Activated CD8-positive, alpha-beta memory T cell treated with anti-CD3 and anti-CD28 coated beads, Interleukin-2, amount 10 ng/mL, durations not matched to agents 7 days and 5 days (primary cell): Measurements from ENCODE around the gene ADARB1. TPM values are rescaled to one million over a fixed set of nuclear protein-coding genes. Genes with fewer than 3 reads are reported as not detected.
"Not testable (repeated sequence)": the region's sequence is repeated elsewhere in the genome, so short reads cannot be mapped to it uniquely, and the experiment has no call there.

Experiments used
- ATAC-seq: fragments of 150-1000 bp; cut with Tn5 transposase; one replicate; pipeline ENCODE4 v1.10.0; 2021; ENCODE audit warnings: moderate library complexity
- CTCF ChIA-PET: fragments of 350-600 bp; sonication (Branson Sonifier 250); formaldehyde crosslinking; loops from one replicate; lab custom pipeline; 2021; ENCODE audit warnings: antibody characterized with exemption; lab: Charles Lee
- DNase-seq: peaks from one replicate; pipeline ENCODE4 v3.0.0-alpha.2; 2020
- H3K27ac Mint-ChIP-seq: one replicate; pipeline ENCODE4 v1.8.0; 2021; ENCODE audit warnings: mild to moderate bottlenecking, mixed read lengths
- H3K27me3 Mint-ChIP-seq: one replicate; pipeline ENCODE4 v1.8.0; 2021; ENCODE audit warnings: mixed read lengths
- H3K36me3 Mint-ChIP-seq: one replicate; pipeline ENCODE4 v1.8.0; 2021; ENCODE audit warnings: mild to moderate bottlenecking, mixed read lengths
- H3K4me1 Mint-ChIP-seq: one replicate; pipeline ENCODE4 v1.8.0; 2021; ENCODE audit warnings: mixed read lengths
- H3K4me3 Mint-ChIP-seq: one replicate; pipeline ENCODE4 v1.8.0; 2021; ENCODE audit warnings: mild to moderate bottlenecking, moderate library complexity, mixed read lengths
- H3K9me3 Mint-ChIP-seq: one replicate; pipeline ENCODE4 v1.8.0; 2022; ENCODE audit warnings: low read depth, mixed read lengths
- total RNA-seq, 2 experiments: library from RNA; stranded (reverse); gene quantifications; one replicate each; pipeline ENCODE4 v1.2.3, GENCODE V29; 2021

The ADARB1 gene
- total RNA-seq, 2 experiments from 2014 or later = 29.4 to 38.3 TPM

DNA sequence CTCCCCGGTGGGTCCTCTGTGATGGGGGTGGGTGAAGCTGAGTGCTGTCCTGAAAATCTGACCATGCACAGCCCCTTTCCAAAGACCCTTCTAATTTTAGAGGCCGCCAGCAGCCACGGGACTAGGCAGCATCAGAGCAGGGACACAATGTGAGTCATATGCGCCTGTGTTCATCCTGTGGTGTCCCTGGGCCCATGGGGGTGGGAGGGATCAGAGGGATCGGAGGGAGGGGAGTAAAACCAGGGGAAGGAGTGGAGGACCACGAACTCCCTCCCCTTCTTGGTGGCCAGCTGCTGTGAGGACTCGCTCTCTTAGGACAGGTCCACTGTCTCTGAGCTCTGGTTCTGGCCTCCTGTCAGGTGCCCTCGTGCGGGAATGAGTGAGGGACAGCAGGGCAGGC lies 61.5 kb downstream of the ADARB1 start:
- H3K27ac Mint-ChIP-seq = no peak overlapping the region
- H3K27me3 Mint-ChIP-seq = no peaks in the 10 kb centered on the region
- DNase-seq (no peak), ATAC-seq (no peak)
- peaks cover 7% of the 10 kb centered on the region for H3K4me1 Mint-ChIP-seq
- CTCF ChIA-PET = interaction anchor here (1.1 to 7.4 kb wide), 13 partner anchors 8 to 335 kb away, joined by 3 to 275 read pairs (median 7); partner anchors contain the start of genes ADARB1 and SLX9
- H3K9me3 Mint-ChIP-seq = no peaks in the 10 kb centered on the region
- H3K4me3 Mint-ChIP-seq = no peak overlapping the region
- no peaks in the 10 kb centered on the region for H3K36me3 Mint-ChIP-seq

DNA sequence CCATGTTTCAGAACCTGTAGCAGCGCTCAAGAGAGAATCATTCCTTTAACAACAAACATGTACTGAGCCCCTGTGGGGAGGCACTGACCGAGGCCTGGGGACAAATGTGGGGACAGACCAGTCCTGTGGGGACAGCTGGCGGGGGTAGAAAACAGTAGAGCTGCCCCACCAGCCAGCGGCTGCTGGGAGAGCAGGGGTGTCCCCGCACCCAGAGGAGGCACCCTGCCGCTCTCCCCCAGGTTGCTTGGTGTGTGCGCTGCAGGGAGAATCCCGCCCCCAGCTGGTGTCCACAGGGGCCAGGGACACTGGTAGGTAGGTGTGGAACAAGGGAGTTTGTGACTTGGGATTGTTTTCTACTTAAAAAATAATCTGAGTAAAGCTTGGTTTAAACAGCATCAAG lies 62.1 kb downstream of the ADARB1 start:
- DNase-seq = no peak
- H3K4me1 Mint-ChIP-seq = peaks cover 7% of the 10 kb centered on the region
- H3K4me3 Mint-ChIP-seq = no peak overlapping the region
- H3K27ac Mint-ChIP-seq = no peak overlapping the region
- no peaks in the 10 kb centered on the region for H3K9me3 Mint-ChIP-seq
- no peak for ATAC-seq
- CTCF ChIA-PET = interaction anchor here (0.8 to 7.4 kb wide), 37 partner anchors 8 to 337 kb away, joined by 3 to 275 read pairs (median 7); partner anchors contain the start of genes ADARB1, POFUT2 and SLX9
- no peaks in the 10 kb centered on the region for H3K27me3 Mint-ChIP-seq
- H3K36me3 Mint-ChIP-seq = no peaks in the 10 kb centered on the region

DNA sequence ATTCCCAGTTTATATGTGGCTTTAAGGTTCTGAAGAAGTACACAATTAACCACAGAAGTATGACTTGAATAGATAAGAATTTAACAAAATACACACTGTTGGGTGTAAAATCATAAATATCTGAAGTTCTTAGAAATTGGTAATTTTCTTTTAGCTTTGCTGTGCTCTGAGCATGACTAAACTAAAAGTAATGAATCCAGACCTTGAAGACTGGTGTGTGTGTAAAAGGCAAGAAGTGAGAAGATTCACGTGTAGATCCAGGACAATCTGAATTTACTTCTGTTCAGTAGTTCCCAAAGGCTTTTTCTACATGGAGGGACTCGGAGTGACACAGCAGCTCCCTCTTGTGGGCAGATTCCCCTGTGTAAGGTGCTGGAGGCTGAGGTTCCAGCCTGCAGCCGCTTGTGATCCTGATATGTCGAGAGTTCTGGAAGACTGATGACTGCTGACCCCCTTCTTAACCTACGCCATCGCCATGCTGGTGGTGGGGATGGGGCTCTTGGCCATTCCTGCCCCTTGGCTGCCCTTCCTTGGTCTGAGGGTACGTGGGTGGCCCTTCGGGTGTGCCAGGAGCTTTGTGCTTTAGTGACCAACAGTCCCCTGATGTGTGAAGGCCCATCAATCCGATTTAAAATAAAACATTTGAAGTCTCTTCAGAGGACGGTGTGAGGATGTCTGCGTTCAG lies 62.7 kb downstream of the ADARB1 start:
- Mint-ChIP-seq H3K4me3 (no peak overlapping the region), H3K36me3 (no peaks in the 10 kb centered on the region)

DNA sequence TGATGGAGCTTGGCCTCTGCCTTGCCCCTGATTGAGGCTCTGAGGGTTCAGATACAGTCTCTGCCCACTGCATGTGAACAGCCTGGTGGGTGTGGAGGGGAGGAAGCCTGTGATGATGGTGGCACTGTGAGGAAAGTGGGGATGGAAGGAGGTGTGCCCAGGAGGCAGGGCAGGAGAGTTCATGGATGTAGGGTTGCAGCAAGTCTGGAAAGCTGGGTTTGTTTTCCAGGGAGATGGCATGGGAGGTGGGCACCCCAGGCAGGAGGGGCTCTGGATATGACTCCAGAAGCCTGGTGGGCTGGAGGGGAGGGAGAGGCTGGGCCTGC lies 63.2 kb downstream of the ADARB1 start:
- DNase-seq = no peak
- ATAC-seq = no peak
- no peaks in the 10 kb centered on the region for H3K36me3 Mint-ChIP-seq
- no peak overlapping the region for H3K27ac Mint-ChIP-seq
- peaks cover 7% of the 10 kb centered on the region for H3K4me1 Mint-ChIP-seq
- no peaks in the 10 kb centered on the region for H3K27me3 Mint-ChIP-seq
- no peak overlapping the region for H3K4me3 Mint-ChIP-seq
- H3K9me3 Mint-ChIP-seq = no peaks in the 10 kb centered on the region
- CTCF ChIA-PET = interaction anchor here (0.8 to 7.4 kb wide), 56 partner anchors 9 to 682 kb away, joined by 3 to 275 read pairs (median 6); partner anchors contain the start of genes ADARB1, POFUT2, PTTG1IP and SLX9

More for the DNA sequence above, 62.7 kb downstream of the ADARB1 start:
- H3K4me1 Mint-ChIP-seq = peaks cover 7% of the 10 kb centered on the region
- no peaks in the 10 kb centered on the region for H3K9me3 Mint-ChIP-seq
- H3K27me3 Mint-ChIP-seq = no peaks in the 10 kb centered on the region
- H3K27ac Mint-ChIP-seq = no peak overlapping the region
- peak; percentile 79 for DNase-seq
- CTCF ChIA-PET = interaction anchor here (0.8 to 7.4 kb wide), 55 partner anchors 9 to 682 kb away, joined by 3 to 275 read pairs (median 6); partner anchors contain the start of genes ADARB1, POFUT2, PTTG1IP and SLX9
- ATAC-seq = peak; percentile 51

DNA sequence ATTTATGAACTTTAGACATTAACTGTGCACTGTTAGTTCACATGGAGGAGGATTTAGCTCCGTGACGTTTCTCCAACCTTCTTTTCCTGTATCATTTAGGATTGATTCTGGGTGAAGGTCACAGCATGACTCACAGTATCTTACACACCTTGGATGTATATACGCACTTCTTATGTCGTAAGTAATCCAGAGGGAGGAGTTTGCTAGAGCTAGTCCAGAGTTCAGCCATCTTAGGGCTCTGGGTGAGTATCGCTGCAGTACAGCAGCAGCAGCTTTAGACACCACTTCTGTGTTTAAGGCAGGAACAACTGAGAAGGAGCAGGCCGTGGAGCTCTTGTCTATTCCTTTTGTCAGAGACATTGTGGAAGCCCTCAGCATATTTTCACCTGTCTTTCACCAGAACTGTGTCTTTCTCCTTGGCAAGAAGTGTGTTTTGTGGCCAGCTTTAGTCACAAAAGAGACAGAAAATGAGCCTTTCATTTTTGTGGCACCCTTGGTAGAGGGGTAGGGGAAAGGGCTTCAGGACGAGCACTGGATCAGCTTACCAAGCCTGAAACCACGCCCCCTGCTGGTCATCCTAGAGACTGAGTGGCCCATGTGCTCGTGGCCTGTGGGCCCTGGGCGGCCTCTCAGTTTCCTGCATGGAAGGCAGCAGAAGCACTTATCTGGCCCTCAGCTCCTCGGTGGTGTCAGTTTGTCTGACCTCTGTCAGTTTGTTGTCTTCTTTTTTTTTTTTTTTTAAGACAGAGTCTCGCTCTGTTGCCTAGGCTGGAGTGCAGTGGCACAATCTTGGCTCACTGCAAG lies 64.0 kb downstream of the ADARB1 start:
- DNase-seq = peak; percentile 79
- peaks cover 7% of the 10 kb centered on the region for H3K4me1 Mint-ChIP-seq
- ATAC-seq = peak; percentile 41
- H3K4me3 Mint-ChIP-seq = no peak overlapping the region
- no peaks in the 10 kb centered on the region for H3K9me3 Mint-ChIP-seq
- CTCF ChIA-PET = interaction anchor here (0.7 to 7.4 kb wide), 68 partner anchors 9 to 681 kb away, joined by 3 to 275 read pairs (median 5); partner anchors contain the start of genes ADARB1, POFUT2, PTTG1IP and SLX9
- peak overlapping the region; percentile 34 for H3K27ac Mint-ChIP-seq
- no peaks in the 10 kb centered on the region for H3K27me3 Mint-ChIP-seq
- no peaks in the 10 kb centered on the region for H3K36me3 Mint-ChIP-seq

DNA sequence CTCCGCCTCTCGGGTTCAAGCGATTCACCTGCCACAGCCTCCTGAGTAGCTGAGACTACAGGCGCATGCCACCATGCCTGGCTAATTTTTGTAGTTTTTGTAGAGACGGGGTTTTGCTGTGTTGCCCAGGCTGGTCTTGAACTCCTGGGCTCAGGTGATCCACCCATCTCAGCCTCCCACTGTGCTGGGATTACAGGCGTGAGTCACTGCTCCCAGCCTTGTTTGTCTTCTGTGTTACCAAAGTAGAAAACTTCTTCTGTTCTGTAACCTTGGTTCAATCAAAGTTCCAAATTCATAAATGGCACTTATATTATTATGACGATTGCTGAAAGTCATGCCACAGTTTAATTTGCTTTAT lies 64.6 kb downstream of the ADARB1 start:
- not testable (repeated sequence) for H3K4me1 Mint-ChIP-seq, H3K27me3 Mint-ChIP-seq, H3K4me3 Mint-ChIP-seq, H3K9me3 Mint-ChIP-seq, H3K36me3 Mint-ChIP-seq, ATAC-seq, H3K27ac Mint-ChIP-seq, DNase-seq
- CTCF ChIA-PET = interaction anchor here (0.7 to 7.4 kb wide), 46 partner anchors 11 to 678 kb away, joined by 3 to 275 read pairs (median 8); partner anchors contain the start of genes ADARB1, PTTG1IP and SLX9

DNA sequence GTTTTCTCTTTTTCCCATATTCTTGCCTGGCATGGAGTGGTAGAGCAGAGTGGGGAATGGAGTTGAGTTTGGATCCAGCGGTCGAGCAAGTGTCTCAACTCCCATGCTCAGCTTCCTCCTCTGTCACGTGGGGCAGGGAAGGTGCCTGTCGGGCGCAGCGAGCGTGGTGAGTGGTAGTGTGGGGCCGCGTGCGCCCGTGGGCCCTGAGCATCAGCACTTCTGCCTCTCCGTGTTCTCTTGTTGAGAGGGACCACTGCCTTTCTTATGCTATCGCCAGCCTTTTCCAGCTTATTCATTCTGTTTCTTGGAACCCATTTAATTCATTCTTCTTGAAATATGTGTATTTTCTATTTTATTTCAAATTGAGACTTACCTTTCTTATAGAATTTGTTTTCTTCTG lies 65.1 kb downstream of the ADARB1 start:
- H3K27me3 Mint-ChIP-seq = no peaks in the 10 kb centered on the region
- CTCF ChIA-PET = interaction anchor here (0.7 to 7.4 kb wide), 33 partner anchors 11 to 338 kb away, joined by 3 to 275 read pairs (median 9); partner anchors contain the start of genes POFUT2, PTTG1IP and SLX9
- H3K9me3 Mint-ChIP-seq = no peaks in the 10 kb centered on the region
- DNase-seq = no peak
- no peaks in the 10 kb centered on the region for H3K36me3 Mint-ChIP-seq
- ATAC-seq = no peak
- no peak overlapping the region for H3K4me3 Mint-ChIP-seq
- peaks cover 7% of the 10 kb centered on the region for H3K4me1 Mint-ChIP-seq
- H3K27ac Mint-ChIP-seq = no peak overlapping the region

DNA sequence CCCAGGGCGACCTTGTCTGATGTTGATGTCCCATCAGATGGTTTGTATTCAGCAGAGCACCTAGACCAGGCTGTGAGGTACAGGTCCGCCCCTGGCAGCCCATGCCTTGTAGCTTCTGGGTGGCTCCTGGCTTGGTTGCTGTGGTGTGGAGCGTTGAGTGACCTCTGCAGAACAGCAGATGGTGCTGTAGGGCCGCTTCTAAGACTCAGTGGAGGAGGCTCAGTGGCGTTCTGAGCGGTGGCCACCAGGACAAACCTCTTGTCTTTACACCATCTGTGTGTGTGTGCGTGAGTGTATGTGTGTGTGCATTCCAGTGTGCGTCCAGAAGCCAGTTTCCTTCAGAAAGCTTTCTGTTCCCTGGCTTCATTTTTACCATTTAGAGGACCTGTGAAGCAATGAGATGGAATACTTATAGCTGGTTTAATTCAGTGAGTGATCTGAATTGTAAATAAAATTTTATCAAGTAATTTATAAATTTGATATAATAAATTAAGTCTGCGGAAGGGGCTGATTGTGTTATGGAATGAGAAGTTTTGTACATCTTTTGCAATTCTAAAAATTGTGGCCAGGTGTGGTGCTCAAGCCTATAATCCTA lies 66.1 kb downstream of the ADARB1 start:
- peaks cover 7% of the 10 kb centered on the region for H3K4me1 Mint-ChIP-seq
- no peaks in the 10 kb centered on the region for H3K9me3 Mint-ChIP-seq
- CTCF ChIA-PET = interaction anchor here (0.5 to 7.4 kb wide), 34 partner anchors 8 to 682 kb away, joined by 3 to 275 read pairs (median 5); partner anchors contain the start of genes POFUT2 and SLX9
- H3K27me3 Mint-ChIP-seq = no peaks in the 10 kb centered on the region
- DNase-seq (peak; percentile 88), ATAC-seq (peak; percentile 96)
- no peaks in the 10 kb centered on the region for H3K36me3 Mint-ChIP-seq
- H3K27ac Mint-ChIP-seq = no peak overlapping the region
- no peak overlapping the region for H3K4me3 Mint-ChIP-seq

DNA sequence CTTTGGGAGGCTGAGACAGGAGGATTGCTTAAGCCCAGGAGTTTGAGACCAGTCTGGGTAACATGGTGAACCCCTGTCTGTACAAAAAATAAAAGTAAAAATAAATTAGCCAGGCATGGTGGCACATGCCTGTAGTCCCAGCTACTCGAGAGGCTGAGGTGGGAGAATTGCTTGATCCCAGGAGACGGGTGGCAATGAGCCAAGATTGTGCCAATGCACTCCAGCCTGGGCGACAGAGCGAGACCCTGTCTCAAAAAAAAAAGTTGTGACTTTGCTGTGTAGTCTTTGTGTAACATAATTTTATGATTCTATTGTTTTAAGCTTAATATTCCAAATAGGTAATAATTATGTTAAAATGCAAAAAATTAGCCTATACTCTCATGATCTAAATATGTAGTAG lies 66.6 kb downstream of the ADARB1 start:
- CTCF ChIA-PET = interaction anchor here (0.7 to 7.4 kb wide), 28 partner anchors 8 to 681 kb away, joined by 3 to 275 read pairs (median 6); partner anchors contain the start of genes POFUT2 and SLX9
- not testable (repeated sequence) for H3K27ac Mint-ChIP-seq, H3K36me3 Mint-ChIP-seq, H3K9me3 Mint-ChIP-seq, ATAC-seq, H3K4me1 Mint-ChIP-seq, H3K4me3 Mint-ChIP-seq, H3K27me3 Mint-ChIP-seq, DNase-seq

DNA sequence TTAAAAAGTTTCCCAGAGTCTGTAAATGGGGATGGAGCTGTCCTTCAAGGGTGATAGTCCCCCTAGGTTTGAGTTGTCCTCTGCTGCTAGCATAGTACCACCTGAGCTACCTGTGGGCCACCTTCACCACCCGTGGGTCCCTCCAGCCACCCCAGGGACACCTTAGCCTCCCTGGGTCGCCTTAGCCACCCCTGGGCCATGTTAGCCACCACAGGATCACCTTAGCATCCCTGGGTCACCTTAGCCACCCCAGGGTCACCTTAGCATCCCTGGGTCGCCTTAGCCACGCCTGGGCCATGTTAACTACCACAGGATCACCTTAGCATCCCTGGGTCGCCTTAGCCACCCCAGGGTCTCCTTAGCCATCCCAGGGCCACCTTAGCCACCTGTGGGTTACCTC lies 67.1 kb downstream of the ADARB1 start:
- H3K27ac Mint-ChIP-seq = no peak overlapping the region
- H3K36me3 Mint-ChIP-seq = no peaks in the 10 kb centered on the region
- no peak for ATAC-seq

DNA sequence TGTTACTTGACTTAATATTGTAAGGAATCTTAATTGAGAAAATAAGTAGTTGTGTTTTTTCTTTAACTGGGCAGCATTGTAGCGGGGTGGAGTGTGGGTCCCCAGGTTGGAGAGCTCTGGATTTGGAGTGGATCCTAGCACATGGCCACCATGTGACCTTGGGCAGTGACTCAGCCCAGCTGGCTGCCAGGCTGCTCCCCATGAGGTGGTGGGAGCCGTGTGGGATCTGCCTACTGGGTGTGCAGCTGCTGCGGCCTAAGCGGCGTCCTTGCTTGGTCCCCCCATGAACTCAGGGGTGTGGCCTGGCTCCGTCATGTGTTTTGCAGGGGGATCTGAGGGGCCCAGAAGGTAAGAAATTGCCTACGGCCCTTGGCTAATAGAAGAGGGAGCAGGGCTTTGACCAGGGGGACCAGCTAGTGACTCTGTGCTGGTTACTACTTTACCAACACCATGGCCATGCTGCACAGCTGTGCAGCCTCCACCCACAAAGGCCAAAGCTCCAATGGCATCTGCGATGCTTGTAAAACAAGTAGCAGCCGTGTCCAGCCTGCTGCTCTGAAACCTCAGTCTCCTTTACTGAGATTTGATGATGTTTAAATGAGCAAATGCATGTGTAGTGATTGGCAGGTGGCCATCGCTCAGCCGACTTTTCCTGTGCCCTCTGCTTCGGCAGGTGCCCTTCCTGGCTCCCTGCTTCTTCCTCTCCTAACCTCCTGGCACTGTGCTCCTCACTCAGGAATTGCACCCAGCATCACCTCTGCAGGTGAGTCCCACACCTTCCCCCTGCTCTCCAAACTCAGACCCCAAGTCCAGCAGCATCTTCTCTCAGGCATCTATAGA lies 68.3 kb downstream of the ADARB1 start:
- peaks cover 9% of the 10 kb centered on the region for H3K4me1 Mint-ChIP-seq
- H3K27ac Mint-ChIP-seq = no peak overlapping the region
- H3K36me3 Mint-ChIP-seq = no peaks in the 10 kb centered on the region
- H3K27me3 Mint-ChIP-seq = no peaks in the 10 kb centered on the region
- H3K9me3 Mint-ChIP-seq = no peaks in the 10 kb centered on the region
- H3K4me3 Mint-ChIP-seq = no peak overlapping the region
- CTCF ChIA-PET = interaction anchor here (1.0 to 7.4 kb wide), 8 partner anchors 10 to 194 kb away, joined by 3 to 275 read pairs (median 28); partner anchors contain the start of genes POFUT2 and SLX9
- ATAC-seq = no peak
- DNase-seq = no peak

More for the DNA sequence above, 67.1 kb downstream of the ADARB1 start:
- DNase-seq = no peak
- Mint-ChIP-seq H3K4me1 (peaks cover 9% of the 10 kb centered on the region), H3K4me3 (no peak overlapping the region), H3K27me3 (no peaks in the 10 kb centered on the region), H3K9me3 (no peaks in the 10 kb centered on the region)
- CTCF ChIA-PET = interaction anchor here (1.0 to 7.4 kb wide), 18 partner anchors 7 to 680 kb away, joined by 3 to 275 read pairs (median 11); partner anchors contain the start of genes POFUT2 and SLX9

DNA sequence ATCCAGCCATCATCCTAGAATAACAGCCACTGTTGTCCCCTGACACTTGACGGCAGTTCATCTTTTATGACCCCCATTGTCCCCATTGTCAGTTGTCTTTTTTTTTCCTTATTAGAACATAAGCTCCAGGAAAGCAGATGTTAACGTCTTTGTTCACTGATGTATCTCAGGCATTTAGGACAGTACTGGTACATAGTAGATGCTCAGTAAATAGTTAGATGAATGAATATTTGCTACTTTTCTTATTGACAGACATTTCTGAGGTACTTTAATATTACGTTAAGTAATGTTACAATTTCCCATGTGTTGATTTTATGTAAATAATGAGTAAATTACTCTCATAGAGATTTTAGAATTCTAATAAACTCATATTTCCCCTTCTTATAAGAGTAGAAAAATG lies 69.5 kb downstream of the ADARB1 start:
- no peak overlapping the region for H3K27ac Mint-ChIP-seq
- CTCF ChIA-PET = interaction anchor here (1.1 kb wide), 1 partner anchor 9 kb away, joined by 3 read pairs; no protein-coding TSS in a partner anchor

More for the DNA sequence above, 69.5 kb downstream of the ADARB1 start:
- DNase-seq = no peak
- no peaks in the 10 kb centered on the region for H3K27me3 Mint-ChIP-seq
- no peaks in the 10 kb centered on the region for H3K9me3 Mint-ChIP-seq
- ATAC-seq = no peak
- no peak overlapping the region for H3K4me3 Mint-ChIP-seq
- no peaks in the 10 kb centered on the region for H3K36me3 Mint-ChIP-seq
- peaks cover 6% of the 10 kb centered on the region for H3K4me1 Mint-ChIP-seq
